CD4-positive, alpha-beta T cell treated with Interleukin-15 for 1 hour (primary cell): Measurements from ENCODE around the gene MIDN.

ENCODE experiments used
- DNase-seq: peaks from one replicate; pipeline ENCODE4 v3.0.0-alpha.2; 2020

MIDN gene

GRCh38 chr19:1220976-1221903, 27.1 kb upstream of the MIDN start:
- DNase-seq, result no peak

GRCh38 chr19:1221904-1222255, 26.5 kb upstream of the MIDN start:
- no peak for DNase-seq

DNA sequence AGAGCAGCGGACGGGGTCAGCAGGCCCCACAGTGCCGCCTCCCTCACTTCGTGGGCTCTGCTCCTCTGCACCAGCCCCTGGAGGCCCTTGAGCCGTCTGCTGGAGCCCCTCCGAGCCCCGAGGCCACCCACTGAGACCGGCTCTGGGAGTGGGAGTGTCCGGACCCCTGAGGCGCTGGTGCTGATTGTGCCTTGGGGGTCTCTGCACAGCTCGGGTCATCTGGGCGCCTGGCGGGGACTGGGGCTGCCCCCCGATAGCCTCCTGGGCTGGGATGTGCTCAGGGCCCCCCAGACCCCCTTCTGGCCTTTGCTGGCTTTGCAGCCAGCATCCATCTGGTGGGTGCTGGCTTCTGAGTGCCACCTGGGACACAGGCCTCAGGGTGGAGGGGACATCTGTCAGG, 26.0 kb upstream of the MIDN start:
- no peak for DNase-seq

GRCh38 chr19:1223018-1223855, 25.1 kb upstream of the MIDN start:
- DNase-seq, result no peak

DNA sequence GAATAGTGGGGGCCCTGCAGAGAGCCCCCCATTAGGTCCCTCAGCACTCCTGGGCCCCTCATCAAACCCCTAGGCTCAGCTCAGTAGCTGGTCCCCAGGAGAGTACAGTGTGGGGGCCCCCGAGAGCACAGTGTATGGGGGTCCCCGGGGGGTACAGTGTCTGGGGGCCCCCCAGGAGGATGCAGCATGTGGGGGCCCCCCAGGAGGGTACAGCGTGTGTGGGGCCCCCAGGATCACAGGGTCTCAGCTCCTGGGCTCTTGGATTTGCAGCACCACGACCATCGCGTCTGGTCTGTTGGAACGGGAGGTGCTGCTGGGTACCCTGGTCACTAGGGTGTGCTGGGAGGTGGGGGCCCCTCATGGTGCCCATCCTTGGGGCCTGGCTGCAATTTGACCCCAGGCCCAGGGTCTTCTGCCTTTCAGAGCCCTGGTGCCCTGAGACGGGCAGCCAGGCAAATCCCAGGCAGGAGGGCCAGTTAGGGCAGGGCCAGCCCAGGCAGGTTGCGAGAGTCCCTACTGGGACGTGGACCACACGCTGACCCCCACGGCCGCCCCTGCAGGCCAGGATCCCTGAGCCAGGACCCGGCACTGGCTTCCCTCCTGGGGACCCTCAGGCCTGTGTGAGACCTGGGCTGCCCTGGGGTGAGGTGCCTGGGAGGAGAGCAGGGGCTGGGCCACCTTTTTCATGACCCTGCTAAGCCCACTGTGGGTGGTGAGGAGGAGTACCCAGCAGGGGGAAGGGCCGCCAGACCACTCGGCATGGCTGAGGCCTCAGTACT, 24.1 kb upstream of the MIDN start:
- no peak for DNase-seq

DNA sequence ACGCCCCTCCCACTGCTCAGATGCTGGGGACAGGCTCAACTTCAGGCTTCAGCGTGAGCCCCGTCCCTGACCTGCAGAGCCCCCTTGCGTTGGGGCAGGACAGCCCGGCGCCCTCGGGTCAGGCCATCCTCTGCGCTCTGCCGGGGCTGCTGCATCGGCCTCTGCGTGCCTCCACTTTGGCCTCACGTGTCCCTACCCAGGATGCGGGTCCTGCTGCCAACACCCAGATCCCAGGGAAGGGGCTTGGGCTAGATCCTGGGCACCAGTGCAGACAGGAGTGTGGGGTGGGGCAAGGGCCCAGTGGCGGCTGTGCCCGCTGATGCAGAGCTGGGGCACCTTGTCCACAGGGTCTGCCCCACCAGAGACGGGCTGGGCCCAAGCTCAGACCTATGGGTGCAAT, 23.5 kb upstream of the MIDN start:
- DNase-seq, result no peak

DNA sequence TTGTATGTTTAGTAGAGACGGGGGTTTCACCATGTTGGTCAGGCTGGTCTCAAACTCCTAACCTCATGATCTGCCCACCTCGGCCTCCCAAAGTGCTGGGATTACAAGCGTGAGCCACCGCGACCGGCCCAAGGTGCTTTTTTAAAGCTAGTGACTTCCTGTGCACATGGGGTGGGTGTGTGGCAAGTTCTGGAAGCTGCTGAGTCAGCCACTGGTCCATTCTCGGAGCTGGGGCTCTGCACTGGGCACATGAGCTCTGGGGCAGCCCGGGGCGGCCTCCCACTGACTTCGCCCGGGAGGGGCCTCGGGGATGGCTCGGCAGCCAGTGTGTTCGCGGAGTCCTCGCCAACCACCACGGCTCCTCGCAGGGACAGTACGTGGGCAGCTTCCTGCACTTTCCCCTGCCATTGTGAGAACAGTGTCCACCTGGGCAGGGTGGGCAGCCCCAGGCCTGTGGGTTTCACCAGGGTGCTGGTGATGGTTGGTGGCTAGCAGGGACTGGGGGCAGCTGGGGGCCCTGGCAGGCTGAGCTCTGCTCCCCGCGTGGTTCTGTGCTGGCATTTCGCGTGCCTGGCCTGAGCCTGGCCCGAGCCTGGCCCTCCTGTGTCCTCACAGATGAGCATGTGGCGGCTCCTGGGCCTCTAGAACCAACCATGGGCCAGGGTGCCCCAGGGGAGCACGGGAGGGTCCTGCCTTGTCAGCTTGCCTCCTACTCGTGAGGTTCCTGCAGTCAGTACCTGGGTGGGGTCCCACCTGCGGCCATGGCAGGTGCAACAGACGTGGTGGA, 22.8 kb upstream of the MIDN start:
- DNase-seq, result no peak

DNA sequence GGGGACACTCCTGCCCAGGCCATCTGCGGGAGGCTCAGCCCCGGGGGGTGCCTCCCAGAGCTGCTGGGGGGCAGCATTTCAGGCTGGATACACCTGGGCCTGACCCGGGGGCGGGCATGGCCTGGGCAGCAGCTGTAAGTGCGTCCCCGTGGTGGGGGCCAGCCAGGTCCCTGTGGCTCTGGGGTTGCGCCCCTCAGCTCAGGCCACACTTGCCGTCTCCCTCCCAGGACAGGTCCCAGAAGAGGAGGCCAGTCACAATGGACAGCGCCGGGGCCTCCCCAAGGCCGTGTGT, 22.2 kb upstream of the MIDN start:
- no peak for DNase-seq

- DNase-seq, result no peak
These were observed 21.7 kb upstream of the MIDN start for GRCh38 chr19:1226522-1227303.

DNA sequence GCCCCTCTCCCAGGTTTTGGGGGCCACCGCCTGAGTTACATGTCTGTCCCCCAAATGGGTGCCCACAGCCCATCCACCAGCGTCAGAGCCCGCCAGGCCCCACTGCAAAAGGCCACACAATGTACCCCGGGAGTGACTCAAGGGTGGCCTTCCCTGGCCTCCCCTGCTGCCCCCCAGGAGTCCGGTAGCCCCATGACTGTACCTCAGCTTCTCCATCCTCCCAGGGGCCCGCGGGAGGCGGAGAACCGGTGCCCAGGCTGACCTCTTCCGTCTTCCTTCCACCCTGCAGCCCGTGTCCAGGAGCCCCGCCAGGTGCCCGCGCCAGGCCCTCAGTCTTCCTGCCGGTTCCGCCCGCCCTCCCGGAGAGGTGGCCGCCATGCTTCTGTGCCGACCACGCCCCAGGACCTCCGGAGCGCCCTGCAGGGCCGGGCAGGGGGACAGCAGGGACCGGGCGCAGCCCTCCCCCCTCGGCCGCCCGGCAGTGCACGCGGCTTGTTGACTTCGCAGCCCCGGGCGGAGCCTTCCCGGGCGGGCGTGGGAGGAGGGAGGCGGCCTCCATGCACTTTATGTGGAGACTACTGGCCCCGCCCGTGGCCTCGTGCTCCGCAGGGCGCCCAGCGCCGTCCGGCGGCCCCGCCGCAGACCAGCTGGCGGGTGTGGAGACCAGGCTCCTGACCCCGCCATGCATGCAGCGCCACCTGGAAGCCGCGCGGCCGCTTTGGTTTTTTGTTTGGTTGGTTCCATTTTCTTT, 20.9 kb upstream of the MIDN start:
- no peak for DNase-seq

DNA sequence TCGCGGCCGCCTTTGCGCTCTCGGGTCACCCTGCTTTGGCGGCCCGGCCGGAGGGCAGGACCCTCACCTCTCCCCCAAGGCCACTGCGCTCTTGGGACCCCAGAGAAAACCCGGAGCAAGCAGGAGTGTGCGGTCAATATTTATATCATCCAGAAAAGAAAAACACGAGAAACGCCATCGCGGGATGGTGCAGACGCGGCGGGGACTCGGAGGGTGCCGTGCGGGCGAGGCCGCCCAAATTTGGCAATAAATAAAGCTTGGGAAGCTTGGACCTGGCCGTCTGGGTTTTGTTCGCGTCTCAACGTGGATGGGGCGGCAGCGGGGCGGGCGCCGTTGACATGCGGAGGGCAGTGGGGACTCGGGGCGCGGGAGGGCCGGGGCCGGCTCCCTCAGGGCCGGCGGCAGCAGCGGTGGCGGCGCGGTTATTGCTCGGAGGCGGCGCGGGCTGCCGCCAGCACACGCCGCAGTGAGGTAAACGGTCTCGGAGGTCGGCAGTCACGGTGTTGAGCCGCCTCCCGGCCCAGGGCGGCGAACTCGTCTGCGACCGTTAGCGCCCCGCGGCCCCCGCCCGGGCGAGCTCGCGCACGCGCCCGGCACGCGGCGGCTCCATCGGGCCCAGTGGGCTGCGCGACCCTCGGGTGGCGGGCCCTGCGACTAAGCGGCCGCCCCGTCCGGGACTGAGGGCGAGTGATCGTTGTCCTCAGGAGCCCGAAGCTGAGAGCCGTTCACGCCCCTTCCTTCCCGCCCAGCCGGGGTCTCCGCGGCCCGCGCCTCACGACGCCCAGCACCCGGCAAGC, 20.0 kb upstream of the MIDN start:
- DNase-seq, result no peak

DNA sequence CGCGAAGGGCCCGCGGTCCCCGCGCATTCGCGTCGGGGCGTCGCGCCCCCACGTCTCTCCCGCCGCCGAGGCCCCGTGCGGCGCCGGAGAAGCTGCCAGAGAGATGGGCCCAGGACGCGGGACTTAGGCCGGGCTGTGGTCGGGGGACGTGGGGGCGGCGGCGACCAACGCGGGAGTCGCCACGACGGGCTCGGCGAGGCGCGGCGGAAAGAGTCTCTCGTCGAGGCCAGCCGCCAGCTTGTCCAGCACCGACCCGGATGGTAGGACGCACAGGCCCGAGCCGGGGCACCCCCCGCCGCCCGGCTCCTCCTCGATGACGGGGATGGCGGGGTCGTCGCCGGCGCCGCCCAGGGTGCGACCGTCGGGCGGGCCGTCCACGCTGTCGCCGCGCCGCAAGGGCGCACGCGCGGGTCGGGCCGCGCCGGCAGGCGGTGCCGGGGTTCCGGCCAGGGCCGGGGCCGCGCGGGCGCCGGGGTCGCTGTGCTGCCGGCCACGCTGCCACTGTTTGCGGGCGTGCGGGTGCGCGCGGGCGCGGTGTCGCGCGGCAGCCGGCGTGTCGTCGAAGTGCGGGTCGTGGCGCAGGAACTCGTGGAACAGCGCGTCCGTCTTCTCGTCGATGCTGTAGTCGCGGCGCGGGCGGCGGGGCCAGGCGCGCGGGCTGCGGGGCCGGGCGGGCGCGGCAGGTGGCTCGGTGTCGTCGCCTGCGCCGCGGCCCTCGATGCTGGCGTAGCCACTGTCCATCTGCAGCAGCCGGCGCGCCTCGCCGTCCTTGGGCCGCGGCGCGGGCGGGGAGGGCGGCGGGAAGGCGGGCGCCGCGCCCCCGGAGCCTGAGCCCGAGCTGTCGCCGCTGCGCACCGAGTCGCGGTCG, 19.1 kb upstream of the MIDN start:
- no peak for DNase-seq

- DNase-seq, result no peak
These were observed 18.2 kb upstream of the MIDN start for GRCh38 chr19:1229924-1230782.

GRCh38 chr19:1230783-1231489, 17.4 kb upstream of the MIDN start:
- DNase-seq, result no peak

DNA sequence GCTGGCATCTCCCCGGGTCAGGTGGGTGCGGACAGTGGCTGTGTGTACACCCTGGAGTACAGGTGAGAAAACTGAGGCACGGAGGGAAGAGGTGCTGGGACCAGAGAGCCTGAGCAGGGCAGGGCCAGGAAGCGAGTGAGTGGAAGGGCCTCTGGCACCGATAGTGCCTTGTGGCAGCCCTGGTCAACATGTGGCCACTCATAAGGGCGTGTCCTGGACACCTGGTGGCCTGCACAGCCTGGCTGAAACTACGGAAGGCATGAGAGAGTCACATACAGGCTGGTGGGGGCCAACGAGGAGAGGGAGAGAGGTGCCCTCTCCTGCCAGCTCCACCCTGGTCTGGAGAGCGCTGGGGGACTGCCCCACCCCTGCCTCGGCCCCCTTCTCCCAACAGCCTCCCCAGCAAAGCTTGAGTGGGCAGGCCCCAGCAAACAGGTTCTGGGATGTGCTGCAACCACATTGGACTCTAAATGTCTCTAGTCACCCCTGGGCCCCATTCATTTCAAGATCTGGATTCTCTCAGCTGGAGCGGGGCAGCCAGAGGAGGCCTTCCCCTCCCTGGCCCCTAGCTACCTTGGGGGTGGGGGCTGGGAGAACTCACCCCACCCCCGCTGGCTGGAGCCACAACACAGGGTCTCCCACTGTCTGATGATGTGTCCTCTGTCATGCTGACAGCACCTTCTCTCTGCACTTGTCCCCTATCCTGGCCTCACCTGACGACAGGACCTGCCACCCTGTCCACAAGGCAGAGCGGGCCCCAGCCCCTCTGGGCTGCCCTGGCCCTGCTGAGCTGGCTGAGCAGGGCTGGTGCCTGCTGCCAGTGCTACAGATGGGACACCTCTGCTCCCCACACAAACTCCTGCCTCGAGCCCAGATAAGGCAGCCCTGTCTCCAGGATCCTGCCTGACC, 16.4 kb upstream of the MIDN start:
- DNase-seq, result no peak

- no peak for DNase-seq
These were observed 15.7 kb upstream of the MIDN start for GRCh38 chr19:1232652-1233072.
